Esophagus squamous epithelium (tissue), 5 donors: ENCODE measurements around the gene PCSK5. TPM values are rescaled to one million over a fixed set of nuclear protein-coding genes. Genes with fewer than 3 reads are reported as not detected.
"Not testable (repeated sequence)": the region's sequence is repeated elsewhere in the genome, so short reads cannot be mapped to it uniquely, and the experiment has no call there.

ENCODE experiments used
- DNase-seq: peaks from one replicate; lab custom pipeline; 2025; lab: John Stamatoyannopoulos, UW
- H3K27ac ChIP-seq, 4 donors: fragments of 200-600 bp; sonication (generic); one replicate each; pipeline ENCODE4 v1.5.1; 2016 to 2019; ENCODE audit warnings: mild to moderate bottlenecking in 1 of 4
- H3K27me3 ChIP-seq, 4 donors: fragments of 200-600 bp; sonication (generic); 1 replicate in 3 of 4; 2 replicates in 1 of 4; pipeline versions ENCODE4 v1.5.1 to v1.6.0; 2017 to 2021; ENCODE audit warnings: antibody characterized with exemption in 1 of 4
- H3K36me3 ChIP-seq, 3 donors: fragments of 200-600 bp; sonication (generic); one replicate each; pipeline ENCODE4 v1.5.1; 2016 to 2019
- H3K4me1 ChIP-seq, 3 donors: fragments of 200-600 bp; sonication (generic); one replicate each; pipeline ENCODE4 v1.5.1; 2017 to 2019
- H3K4me3 ChIP-seq, 4 donors: fragments of 200-600 bp; sonication (generic); 1 replicate in 3 of 4; 2 replicates in 1 of 4; pipeline ENCODE4 v1.5.1; 2016 to 2019; ENCODE audit warnings: mild to moderate bottlenecking in 2 of 4, moderate library complexity in 1 of 4
- H3K9me3 ChIP-seq, 3 donors: fragments of 200-600 bp; sonication (generic); one replicate each; pipeline ENCODE4 v1.5.1; 2016 to 2019
- CTCF ChIP-seq, 6 experiments: fragments of 450-650 bp in 4 of 6; fragments of 200-600 bp in 2 of 6; sonication (generic) in 2 of 6; IDR thresholded peaks; one replicate each; pipeline ENCODE4 v1.5.1; 2016 to 2019; ENCODE audit warnings: antibody characterized with exemption in 6 of 6, mild to moderate bottlenecking in 4 of 6, moderate library complexity in 4 of 6
- POLR2A ChIP-seq, 4 donors: fragments of 450-650 bp; IDR thresholded peaks; one replicate each; pipeline ENCODE4 v1.6.1; 2017; ENCODE audit warnings: antibody characterized with exemption in 4 of 4, mild to moderate bottlenecking in 4 of 4, moderate library complexity in 3 of 4
- WGBS, 2 donors: methylation state at CpG; one replicate each; pipeline ENCODE4 v1.1.5; 2018; 5-methylcytosine and 5-hydroxymethylcytosine counted together
- intact Hi-C: fragments of 100-400 bp; cut with DNase I; formaldehyde crosslinking; loops from one replicate; pipeline ENCODE4 v1.15.0; 2022
- total RNA-seq, 4 donors: library from RNA; depleted of rRNA; stranded (reverse); fragments of >200 nt; gene quantifications; one replicate each; pipeline ENCODE4 v1.1.0, GENCODE V29; 2016
- donor health status: DM: yes; HTN: yes; CAD: no.

Gene PCSK5
- total RNA-seq, 4 donors from 2014 or later = 8.4 to 33.8 (median 24.2) TPM

GRCh38 chr9:76322810-76323209 lies 432.3 kb downstream of the PCSK5 start:
- DNase-seq = no peak
- Histone ChIP-seq H3K27me3 (no peaks in the 10 kb centered on the region), H3K36me3 (no peaks in the 10 kb centered on the region), H3K9me3 (no peaks in the 10 kb centered on the region), H3K4me1 (no peaks in the 10 kb centered on the region), H3K4me3 (no peak overlapping the region), H3K27ac (no peak overlapping the region)
- 57% methylated on average over 1 of the region's 10 CpGs; no CpG with 5 or more reads in 1 of the 2 donors for WGBS, 2 donors
- TF ChIP-seq CTCF (IDR thresholded peaks at IDR 0.05) = no peak
- no peak for TF ChIP-seq POLR2A (IDR thresholded peaks at IDR 0.05)
- intact Hi-C loops = no loop called here

DNA sequence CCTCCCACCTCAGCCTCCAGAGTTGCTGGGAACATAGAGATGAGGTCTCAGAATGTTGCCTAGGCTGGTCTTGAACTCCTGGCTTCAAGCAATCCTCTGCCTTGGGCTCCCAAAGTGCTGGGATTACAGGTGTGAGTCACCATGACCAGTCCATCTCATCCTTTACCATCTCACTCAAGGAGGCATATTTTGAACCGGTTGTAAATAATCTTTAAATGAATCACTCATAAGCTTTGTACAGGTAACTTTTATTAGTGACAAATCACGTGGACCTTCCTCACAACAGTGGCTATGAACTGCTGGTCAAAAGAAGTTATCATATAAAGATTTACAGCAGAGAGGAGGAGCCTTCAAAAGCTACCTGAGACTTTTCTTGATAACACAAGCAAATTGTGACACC lies 433.0 kb downstream of the PCSK5 start:
- no peaks in the 10 kb centered on the region for H3K36me3 ChIP-seq
- WGBS, 2 donors = 67 to 72% methylated on average over 2 of the region's 2 CpGs
- H3K27me3 ChIP-seq = no peaks in the 10 kb centered on the region
- DNase-seq = no peak
- H3K4me3 ChIP-seq = no peak overlapping the region
- H3K27ac ChIP-seq = no peak overlapping the region
- intact Hi-C loops = no loop called here
- no peaks in the 10 kb centered on the region for H3K4me1 ChIP-seq
- no peak for TF ChIP-seq CTCF (IDR thresholded peaks at IDR 0.05)
- no peak for TF ChIP-seq POLR2A (IDR thresholded peaks at IDR 0.05)
- H3K9me3 ChIP-seq = no peaks in the 10 kb centered on the region

DNA sequence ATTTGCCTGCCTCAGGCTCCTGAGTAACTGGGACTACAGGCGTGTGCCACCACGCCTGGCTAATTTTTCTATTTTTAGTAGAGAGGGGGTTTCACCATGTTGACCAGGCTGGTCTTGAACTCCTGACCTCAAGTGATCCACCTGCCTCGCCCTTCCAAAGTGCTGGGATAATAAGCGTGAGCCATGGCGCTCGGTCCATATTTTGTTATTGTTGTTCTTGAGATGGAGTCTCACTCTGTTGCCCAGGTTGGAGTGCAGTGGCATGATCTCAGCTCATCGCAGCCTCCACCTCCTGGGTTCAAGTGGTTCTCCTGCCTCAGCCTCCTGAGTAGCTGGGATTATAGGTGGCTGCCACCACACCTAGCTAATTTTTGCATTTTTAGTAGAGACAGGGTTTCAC lies 433.6 kb downstream of the PCSK5 start:
- H3K9me3 ChIP-seq, H3K27me3 ChIP-seq, intact Hi-C loops, DNase-seq, H3K27ac ChIP-seq, H3K4me3 ChIP-seq, H3K36me3 ChIP-seq, H3K4me1 ChIP-seq: not testable (repeated sequence)
- WGBS, 2 donors = 90 to 94% methylated on average over 2 to 7 of the region's 7 CpGs

DNA sequence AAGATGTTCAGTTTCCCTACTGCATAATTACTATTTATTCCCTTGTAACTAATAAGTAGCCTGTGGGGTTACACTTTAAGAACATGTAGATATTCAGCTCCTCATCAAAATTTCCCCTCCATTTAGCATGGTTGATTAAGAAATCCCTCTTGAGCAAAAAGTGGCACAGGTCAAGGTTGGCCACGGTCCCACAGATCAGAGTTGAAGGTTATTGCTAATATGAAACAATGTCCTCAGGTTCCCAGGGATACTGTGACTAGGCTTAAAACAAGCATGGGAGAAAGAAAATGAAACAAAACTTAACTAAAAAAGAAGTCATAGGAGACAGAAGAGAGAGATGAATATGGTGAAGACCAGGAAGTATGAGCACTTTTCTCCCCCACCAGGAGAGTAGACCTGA lies 439.6 kb downstream of the PCSK5 start:
- TF ChIP-seq POLR2A (IDR thresholded peaks at IDR 0.05) (no peak), CTCF (IDR thresholded peaks at IDR 0.05) (no peak)
- DNase-seq = no peak
- Histone ChIP-seq H3K27ac (no peak overlapping the region), H3K4me3 (no peak overlapping the region), H3K4me1 (no peaks in the 10 kb centered on the region), H3K27me3 (no peaks in the 10 kb centered on the region), H3K9me3 (no peaks in the 10 kb centered on the region), H3K36me3 (no peaks in the 10 kb centered on the region)
- intact Hi-C loops = no loop called here
- 55 to 78% methylated on average over 1 of the region's 1 CpG for WGBS, 2 donors

DNA sequence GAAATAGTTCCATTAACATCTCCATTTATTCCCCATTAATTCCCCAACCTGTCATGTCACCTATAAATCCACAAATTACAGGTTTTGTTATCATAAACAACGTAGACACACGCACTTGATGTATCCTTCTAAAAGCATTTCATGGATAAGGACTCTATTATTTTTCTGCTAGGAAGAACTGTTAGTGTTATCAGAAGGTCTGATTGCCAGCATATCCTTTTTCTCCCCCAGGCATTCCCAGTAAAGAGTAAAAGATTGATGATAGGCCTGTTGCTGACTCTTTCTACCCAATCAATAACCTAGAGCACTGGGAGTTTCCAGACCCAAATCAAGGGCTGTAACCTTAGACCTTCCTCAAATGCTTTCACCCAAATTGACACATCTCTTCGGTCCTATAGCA lies 442.9 kb downstream of the PCSK5 start:
- Histone ChIP-seq H3K27me3 (no peaks in the 10 kb centered on the region), H3K36me3 (no peaks in the 10 kb centered on the region), H3K4me3 (no peak overlapping the region), H3K9me3 (no peaks in the 10 kb centered on the region), H3K27ac (no peak overlapping the region), H3K4me1 (no peaks in the 10 kb centered on the region)
- no peak for DNase-seq
- TF ChIP-seq CTCF (IDR thresholded peaks at IDR 0.05) (no peak), POLR2A (IDR thresholded peaks at IDR 0.05) (no peak)
- intact Hi-C loops = no loop called here
- whole genome bisulfite sequencing, 2 donors = 43 to 62% methylated on average over 3 of the region's 3 CpGs

DNA sequence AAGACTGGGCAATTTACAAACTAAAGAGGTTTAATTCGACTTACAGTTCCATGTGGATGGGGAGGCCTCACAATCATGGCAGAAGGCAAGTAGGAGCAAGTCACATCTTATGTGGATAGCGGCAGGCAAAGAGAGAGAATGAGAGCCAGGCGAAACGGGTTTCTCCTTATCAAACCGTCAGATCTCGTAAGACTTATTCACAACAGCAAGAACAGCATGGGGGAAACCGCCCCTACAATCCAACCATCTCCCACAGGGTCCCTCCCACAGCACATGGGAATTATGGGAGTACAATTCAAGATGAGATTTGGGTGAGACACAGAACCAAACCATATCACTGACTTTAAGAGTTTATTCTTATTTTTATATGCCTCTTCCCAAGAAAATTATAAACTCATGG lies 443.5 kb downstream of the PCSK5 start:
- H3K4me1 ChIP-seq = no peaks in the 10 kb centered on the region
- intact Hi-C loops = no loop called here

More for the DNA sequence above, 443.5 kb downstream of the PCSK5 start:
- H3K36me3 ChIP-seq = no peaks in the 10 kb centered on the region
- no peak overlapping the region for H3K4me3 ChIP-seq
- DNase-seq = no peak
- TF ChIP-seq CTCF (IDR thresholded peaks at IDR 0.05) (no peak), POLR2A (IDR thresholded peaks at IDR 0.05) (no peak)
- H3K27ac ChIP-seq = no peak overlapping the region
- WGBS, 2 donors = 72 to 79% methylated on average over 7 of the region's 7 CpGs
- H3K9me3 ChIP-seq = no peaks in the 10 kb centered on the region
- H3K27me3 ChIP-seq = no peaks in the 10 kb centered on the region
